ENCODE measurements around the gene C2CD4D.

C2CD4D gene

GRCh38 chr1:151814426-151814825 is 25.2 kb downstream of the C2CD4D start:
- no peak overlapping the region for H3K4me3 ChIP-seq (ENCODE audit: low read depth, low read length)
- no peak for DNase-seq (ENCODE audit: low read depth)
- TF ChIP-seq CTCF (conservative IDR thresholded peaks at IDR 0.05; ENCODE audit: low read depth, low read length) = no peak

- TF ChIP-seq CTCF (conservative IDR thresholded peaks at IDR 0.05; ENCODE audit: low read depth, low read length) = no peak
- no peak for DNase-seq (ENCODE audit: low read depth)
Observed at GRCh38 chr1:151813271-151813977, 26.2 kb downstream of the C2CD4D start.

GRCh38 chr1:151811181-151811580 is 28.4 kb downstream of the C2CD4D start:
- no peak for TF ChIP-seq CTCF (conservative IDR thresholded peaks at IDR 0.05; ENCODE audit: low read depth, low read length)
- no peak overlapping the region for H3K4me3 ChIP-seq (ENCODE audit: low read depth, low read length)
- peak; percentile 21 for DNase-seq (ENCODE audit: low read depth)

More at GRCh38 chr1:151813271-151813977, 26.2 kb downstream of the C2CD4D start:
- H3K4me3 ChIP-seq (ENCODE audit: low read depth, low read length) = no peak overlapping the region

- H3K4me3 ChIP-seq (ENCODE audit: low read depth, low read length) = no peak overlapping the region
- DNase-seq (ENCODE audit: low read depth) = no peak
- no peak for TF ChIP-seq CTCF (conservative IDR thresholded peaks at IDR 0.05; ENCODE audit: low read depth, low read length)
Observed at GRCh38 chr1:151809985-151810556, 29.5 kb downstream of the C2CD4D start.

- H3K4me3 ChIP-seq (ENCODE audit: low read depth, low read length) = no peak overlapping the region
- TF ChIP-seq CTCF (conservative IDR thresholded peaks at IDR 0.05; ENCODE audit: low read depth, low read length) = no peak
- DNase-seq (ENCODE audit: low read depth) = no peak
Observed at GRCh38 chr1:151809290-151809984, 30.2 kb downstream of the C2CD4D start.

GRCh38 chr1:151807766-151808165 is 31.9 kb downstream of the C2CD4D start:
- H3K4me3 ChIP-seq (ENCODE audit: low read depth, low read length) = no peak overlapping the region
- TF ChIP-seq CTCF (conservative IDR thresholded peaks at IDR 0.05; ENCODE audit: low read depth, low read length) = no peak
- no peak for DNase-seq (ENCODE audit: low read depth)

Measured in choroid plexus epithelial cell (primary cell).